ENCODE results near the gene ZNF628.
A peak's percentile ranks its signal among the peaks of the same experiment; 100 is the strongest.

Gene ZNF628

GRCh38 chr19:55443045-55443823 is 33.2 kb upstream of the ZNF628 start, which contains the start of gene SHISA7 (continued):
- TF ChIP-seq ZSCAN16 (tag by site-specific recombination; IDR thresholded peaks at IDR 0.05) = no peak
- TF ChIP-seq ZNF670 (tag by site-specific recombination; IDR thresholded peaks at IDR 0.05; ENCODE audit: low read depth) = no peak
- TF ChIP-seq ZNF664 (tag by site-specific recombination; IDR thresholded peaks at IDR 0.05) = no peak
- no peak for TF ChIP-seq ZNF248 (tag by site-specific recombination; IDR thresholded peaks at IDR 0.05)
- peak; percentile 19; the same call in 1 of the 2 replicates for TF ChIP-seq KLF8 (tag by site-specific recombination; IDR thresholded peaks at IDR 0.05)
- TF ChIP-seq ZNF558 (tag by site-specific recombination; IDR thresholded peaks at IDR 0.05) = no peak
- no peak for TF ChIP-seq ZBTB7A (tag by site-specific recombination; IDR thresholded peaks at IDR 0.05; ENCODE audit: low read depth)

- H3K4me3 ChIP-seq (ENCODE audit: low read depth, low read length) = no peak overlapping the region
- CTCF ChIA-PET = interaction anchor here (0.6 to 2.0 kb wide), 5 partner anchors 10 to 142 kb away, joined by 3 to 10 read pairs (median 4); no protein-coding TSS in a partner anchor
- no peak overlapping the region for H3K27ac ChIP-seq (ENCODE audit: extremely low read depth, low read depth, low read length)
- H3K9me3 ChIP-seq (ENCODE audit: control insufficient read depth, insufficient read depth, low read depth, low read length) = no peaks in the 10 kb centered on the region
- POLR2A ChIA-PET = interaction anchor here (0.6 to 1.3 kb wide), 5 partner anchors 10 to 293 kb away, joined by 3 to 6 read pairs (median 4); partner anchors contain the start of genes KMT5C and ZNF628
- 0 out of 2 replicates have a peak, but pooled peaks cover 3% of the 10 kb centered on the region for H3K4me1 ChIP-seq (ENCODE audit: control insufficient read depth, insufficient read depth, low read length)
- TF ChIP-seq ZBTB48 (tag by site-specific recombination; IDR thresholded peaks at IDR 0.05) = 0 out of 2 replicates have a peak, but pooled peaks have one; percentile 35
- no peak for TF ChIP-seq ZNF354C (tag by site-specific recombination; IDR thresholded peaks at IDR 0.05; ENCODE audit: borderline replicate concordance, low read depth)
- 0 out of 2 replicates have a peak, but pooled peaks have one; percentile 17 for TF ChIP-seq ZIC2 (tag by site-specific recombination; IDR thresholded peaks at IDR 0.05)
- H3K36me3 ChIP-seq (ENCODE audit: control insufficient read depth in 2 of 2, insufficient read depth in 1 of 2, low read length in 2 of 2) = no peaks in the 10 kb centered on the region
Measured at GRCh38 chr19:55443824-55444480, 32.5 kb upstream of the ZNF628 start.

- Histone ChIP-seq H3K4me1 (ENCODE audit: control insufficient read depth, insufficient read depth, low read length) (0 out of 2 replicates have a peak, but pooled peaks cover 3% of the 10 kb centered on the region), H3K4me3 (ENCODE audit: low read depth, low read length) (no peak overlapping the region), H3K36me3 (ENCODE audit: control insufficient read depth in 2 of 2, insufficient read depth in 1 of 2, low read length in 2 of 2) (no peaks in the 10 kb centered on the region), H3K27ac (ENCODE audit: extremely low read depth, low read depth, low read length) (no peak overlapping the region), H3K9me3 (ENCODE audit: control insufficient read depth, insufficient read depth, low read depth, low read length) (no peaks in the 10 kb centered on the region)
- ChIA-PET POLR2A (interaction anchor here (0.6 to 1.3 kb wide), 4 partner anchors 32 to 294 kb away, joined by 3 to 6 read pairs (median 4); partner anchors contain the start of genes KMT5C and ZNF628), CTCF (interaction anchor here (0.6 to 2.0 kb wide), 5 partner anchors 9 to 143 kb away, joined by 3 to 10 read pairs (median 4); no protein-coding TSS in a partner anchor)
- TF ChIP-seq ZNF26 (tag by site-specific recombination; IDR thresholded peaks at IDR 0.05) (no peak), ZBTB6 (tag by site-specific recombination; IDR thresholded peaks at IDR 0.05) (peak; percentile 35; the same call in 1 of the 2 replicates)
Measured at GRCh38 chr19:55444646-55445045, 31.8 kb upstream of the ZNF628 start.

- H3K4me1 ChIP-seq (ENCODE audit: control insufficient read depth, insufficient read depth, low read length) = 0 out of 2 replicates have a peak, but pooled peaks cover 3% of the 10 kb centered on the region
- H3K4me3 ChIP-seq (ENCODE audit: low read depth, low read length) = no peak overlapping the region
- H3K27ac ChIP-seq (ENCODE audit: extremely low read depth, low read depth, low read length) = no peak overlapping the region
- no peaks in the 10 kb centered on the region for H3K9me3 ChIP-seq (ENCODE audit: control insufficient read depth, insufficient read depth, low read depth, low read length)
- CTCF ChIA-PET = interaction anchor here (0.6 to 2.0 kb wide), 3 partner anchors 7 to 107 kb away, joined by 3 to 6 read pairs (median 3); no protein-coding TSS in a partner anchor
- TF ChIP-seq FEZF1 (tag by site-specific recombination; IDR thresholded peaks at IDR 0.05) = no peak
- no peak for TF ChIP-seq MYNN (tag by site-specific recombination; IDR thresholded peaks at IDR 0.05; ENCODE audit: borderline replicate concordance)
- no peak for TF ChIP-seq TCF7L2 (IDR thresholded peaks at IDR 0.05; ENCODE audit: borderline replicate concordance, low read depth, low read length)
- TF ChIP-seq ZNF645 (tag by site-specific recombination; IDR thresholded peaks at IDR 0.05) = no peak
- no peak for TF ChIP-seq ZNF654 (tag by site-specific recombination; IDR thresholded peaks at IDR 0.05; ENCODE audit: low read depth)
- TF ChIP-seq ZNF837 (tag by site-specific recombination; IDR thresholded peaks at IDR 0.05) = no peak
- no peak for TF ChIP-seq ZNF362 (tag by site-specific recombination; IDR thresholded peaks at IDR 0.05)
- TF ChIP-seq ZBTB44 (tag by site-specific recombination; IDR thresholded peaks at IDR 0.05) = no peak
- TF ChIP-seq GLIS1 (tag by site-specific recombination; IDR thresholded peaks at IDR 0.05) = no peak
- POLR2A ChIA-PET = no interaction called here
- no peaks in the 10 kb centered on the region for H3K36me3 ChIP-seq (ENCODE audit: control insufficient read depth in 2 of 2, insufficient read depth in 1 of 2, low read length in 2 of 2)
Measured at GRCh38 chr19:55446060-55446459, 30.4 kb upstream of the ZNF628 start.

All from HEK293 (cell line).